HUES64 (cell line): ENCODE data around the gene CTR9. TPM values are rescaled to one million over a fixed set of nuclear protein-coding genes. Genes with fewer than 3 reads are reported as not detected.

Experiments
- H3K27ac ChIP-seq: 2 replicates; pipeline ENCODE4 v1.7.0; 2013; ENCODE audit warnings: low read depth, low read length, inconsistent platforms
- H3K27me3 ChIP-seq: 2 replicates; pipeline ENCODE4 v1.6.1; 2013; ENCODE audit warnings: mild to moderate bottlenecking, low read length; ENCODE audit not compliant: insufficient read depth
- H3K36me3 ChIP-seq: 2 replicates; pipeline ENCODE4 v1.6.1; 2013; ENCODE audit warnings: mild to moderate bottlenecking, low read length; ENCODE audit not compliant: insufficient read depth
- H3K4me1 ChIP-seq: 2 replicates; pipeline ENCODE4 v1.6.1; 2013; ENCODE audit warnings: mild to moderate bottlenecking, low read length, moderate library complexity; ENCODE audit not compliant: insufficient read depth
- H3K4me3 ChIP-seq: 2 replicates; pipeline ENCODE4 v1.5.1; 2013; ENCODE audit warnings: mild to moderate bottlenecking, low read length, moderate library complexity
- H3K9ac ChIP-seq: 2 replicates; pipeline ENCODE4 v1.6.1; 2013; ENCODE audit warnings: mild to moderate bottlenecking, low read depth, low read length
- H3K9me3 ChIP-seq: 2 replicates; pipeline ENCODE4 v1.6.1; 2013; ENCODE audit warnings: low read depth, low read length; ENCODE audit not compliant: insufficient read depth
- WGBS: fragments of 150-250, 120-280 bp; methylation state at CpG from one replicate; pipeline ENCODE4 v1.1.7; 2013; ENCODE audit warnings: missing lambda C conversion rate; 5-methylcytosine and 5-hydroxymethylcytosine counted together
- polyA plus RNA-seq, 2 experiments: library from polyadenylated mRNA; stranded (reverse); fragments of 50-300 nt; gene quantifications; one replicate each; pipeline ENCODE4 v1.2.3, GENCODE V29; 2013

The CTR9 gene
- 35.5 TPM for polyA plus RNA-seq (2013, experiment 1 of 2)
- polyA plus RNA-seq (2013, experiment 2 of 2), result 33.5 TPM

- peak within 1 kb of the TSS; percentile 88 for H3K4me3 ChIP-seq
- peaks cover 7% of the 10 kb centered on the region; the same call in 1 of the 2 replicates for H3K4me1 ChIP-seq
- peak within 1 kb of the TSS; percentile 99 for H3K27ac ChIP-seq
- peak within 1 kb of the TSS; percentile 66 for H3K9ac ChIP-seq
- H3K36me3 ChIP-seq, result peaks cover 35% of the 10 kb centered on the region
- WGBS, result under 1% methylated on average over 67 of the region's 67 CpGs
- no peaks in the 10 kb centered on the region for H3K9me3 ChIP-seq
- no peaks in the 10 kb centered on the region for H3K27me3 ChIP-seq
Measured at GRCh38 chr11:10750838-10751580, at the start of gene CTR9. CTR9 (plus strand) TSS chr11:10751246; CDS start chr11:10751413, 167 bp downstream.

DNA sequence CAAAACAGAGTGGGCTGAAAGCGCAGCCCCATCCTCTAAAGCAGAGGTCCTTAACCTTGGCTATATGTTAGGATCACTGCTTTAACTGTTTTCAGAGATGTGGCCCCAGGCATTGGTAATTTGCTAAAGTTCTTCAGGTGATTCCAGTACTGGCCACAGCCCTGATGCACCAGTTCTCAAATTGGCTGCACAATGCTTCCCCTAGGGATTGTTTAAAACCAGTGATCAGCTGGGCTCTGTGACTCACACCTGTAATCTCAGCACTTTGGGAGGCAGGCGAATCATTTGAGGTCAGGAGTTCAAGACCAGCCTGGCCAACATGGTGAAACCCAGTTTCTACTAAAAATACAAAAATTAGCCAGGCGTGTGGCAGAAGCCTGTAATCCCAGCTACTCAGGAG is 49.1 kb upstream of the CTR9 start:
- no peaks in the 10 kb centered on the region for H3K36me3 ChIP-seq
- no peak overlapping the region for H3K27ac ChIP-seq
- no peaks in the 10 kb centered on the region for H3K4me1 ChIP-seq
- no peaks in the 10 kb centered on the region for H3K27me3 ChIP-seq
- 91% methylated on average over 3 of the region's 3 CpGs for WGBS
- H3K9ac ChIP-seq, result no peak overlapping the region
- no peak overlapping the region for H3K4me3 ChIP-seq
- H3K9me3 ChIP-seq, result peaks cover 2% of the 10 kb centered on the region; the same call in 1 of the 2 replicates

- Histone ChIP-seq H3K36me3 (no peaks in the 10 kb centered on the region), H3K4me3 (no peak overlapping the region)
- WGBS, result 85% methylated on average over 3 of the region's 3 CpGs
Measured at GRCh38 chr11:10708131-10708530, 42.9 kb upstream of the CTR9 start.

GRCh38 chr11:10709299-10710086 is 41.6 kb upstream of the CTR9 start:
- Histone ChIP-seq H3K4me1 (no peaks in the 10 kb centered on the region), H3K27me3 (no peaks in the 10 kb centered on the region), H3K9me3 (no peaks in the 10 kb centered on the region), H3K9ac (no peak overlapping the region), H3K27ac (no peak overlapping the region), H3K4me3 (no peak overlapping the region), H3K36me3 (no peaks in the 10 kb centered on the region)
- WGBS, result 76% methylated on average over 5 of the region's 5 CpGs

More at GRCh38 chr11:10708131-10708530, 42.9 kb upstream of the CTR9 start:
- no peak overlapping the region for H3K27ac ChIP-seq
- no peaks in the 10 kb centered on the region for H3K9me3 ChIP-seq
- H3K27me3 ChIP-seq, result no peaks in the 10 kb centered on the region
- H3K9ac ChIP-seq, result no peak overlapping the region
- H3K4me1 ChIP-seq, result no peaks in the 10 kb centered on the region

- H3K4me1 ChIP-seq, result no peaks in the 10 kb centered on the region
- 68% methylated on average over 4 of the region's 4 CpGs for WGBS
- no peak overlapping the region for H3K9ac ChIP-seq
- no peak overlapping the region for H3K4me3 ChIP-seq
- H3K27ac ChIP-seq, result no peak overlapping the region
- H3K27me3 ChIP-seq, result no peaks in the 10 kb centered on the region
- no peaks in the 10 kb centered on the region for H3K36me3 ChIP-seq
- H3K9me3 ChIP-seq, result no peaks in the 10 kb centered on the region
Measured at GRCh38 chr11:10715571-10715970, 35.5 kb upstream of the CTR9 start.

DNA sequence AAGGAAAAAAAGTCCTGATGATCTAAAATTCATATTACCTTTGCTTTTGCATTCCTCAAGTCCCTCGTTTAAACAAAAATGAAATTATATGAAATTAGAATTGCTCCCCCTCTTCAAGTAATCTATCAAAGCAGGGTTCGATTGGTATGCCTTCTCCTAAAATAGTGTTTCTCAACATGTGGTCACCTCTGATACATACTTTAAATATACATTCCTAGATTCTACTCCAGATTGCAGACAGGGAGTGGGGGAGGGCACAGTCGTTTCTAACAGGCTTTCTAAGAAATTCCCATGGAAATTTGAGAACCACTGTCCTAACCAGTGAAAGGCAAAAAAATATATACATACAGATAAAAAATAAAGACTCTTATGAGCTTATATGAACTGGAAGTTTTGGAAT is 34.9 kb upstream of the CTR9 start:
- H3K27ac ChIP-seq, result no peak overlapping the region
- H3K36me3 ChIP-seq, result no peaks in the 10 kb centered on the region
- 92% methylated on average over 2 of the region's 3 CpGs for WGBS

DNA sequence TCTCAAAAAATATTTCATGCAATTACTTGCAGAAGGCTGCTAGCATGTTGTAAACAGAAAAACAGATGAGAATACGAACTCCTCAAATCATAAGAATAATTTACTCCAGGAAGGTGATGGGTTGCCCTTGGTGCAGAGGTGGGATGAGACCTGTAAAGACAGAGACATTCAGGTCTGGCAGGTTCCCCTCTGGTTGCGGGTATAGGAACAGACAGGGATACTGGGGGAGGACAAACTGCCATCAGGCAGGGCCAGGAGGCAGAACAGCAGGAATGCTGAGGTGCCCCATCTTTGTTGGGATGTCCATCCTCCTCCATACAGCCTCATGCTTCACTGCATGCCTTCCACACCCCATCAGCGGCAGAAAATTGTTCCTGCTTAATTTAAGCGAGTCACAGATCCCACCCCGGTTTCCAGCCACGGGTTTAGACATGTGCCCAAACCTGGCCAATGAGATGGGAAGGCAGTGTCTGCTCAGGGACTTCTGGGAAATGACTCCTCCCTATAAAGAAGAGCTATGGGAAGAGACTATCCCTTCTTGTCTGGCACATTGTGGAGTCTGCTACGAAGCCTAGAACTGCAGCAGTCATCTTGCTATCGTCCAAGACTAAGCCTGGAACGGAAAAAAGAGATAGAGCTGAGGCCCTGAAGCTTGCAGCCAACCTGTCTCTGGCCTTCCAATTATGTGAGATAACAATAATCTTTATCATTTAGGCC is 34.3 kb upstream of the CTR9 start:
- Histone ChIP-seq H3K27me3 (no peaks in the 10 kb centered on the region), H3K9me3 (no peaks in the 10 kb centered on the region), H3K9ac (no peak overlapping the region), H3K36me3 (no peaks in the 10 kb centered on the region), H3K4me3 (no peak overlapping the region), H3K27ac (no peak overlapping the region), H3K4me1 (no peaks in the 10 kb centered on the region)
- 95% methylated on average over 8 of the region's 9 CpGs for WGBS

More for the DNA sequence above, 34.9 kb upstream of the CTR9 start:
- Histone ChIP-seq H3K9me3 (no peaks in the 10 kb centered on the region), H3K4me3 (no peak overlapping the region), H3K27me3 (no peaks in the 10 kb centered on the region), H3K4me1 (no peaks in the 10 kb centered on the region), H3K9ac (no peak overlapping the region)

DNA sequence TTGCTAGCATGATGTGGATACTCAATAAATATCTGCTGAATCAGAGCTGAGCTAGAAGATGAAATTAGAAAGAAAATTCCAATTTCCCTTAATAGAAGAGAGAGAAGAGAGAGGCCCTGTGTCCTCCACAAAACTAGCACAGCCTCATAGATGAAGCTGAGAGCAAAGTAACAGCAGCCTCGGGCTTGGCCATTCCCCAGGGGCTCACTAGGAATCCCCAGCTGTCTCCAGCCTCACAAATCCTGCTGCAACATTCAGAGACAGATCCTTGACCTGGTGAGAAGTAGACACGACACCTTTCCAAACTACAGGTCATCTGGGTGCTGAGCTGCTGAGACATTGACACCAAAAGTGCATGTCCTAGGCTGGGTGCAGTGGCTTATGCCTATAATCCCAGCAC is 31.4 kb upstream of the CTR9 start:
- no peaks in the 10 kb centered on the region for H3K9me3 ChIP-seq
- WGBS, result 93% methylated on average over 2 of the region's 2 CpGs
- no peak overlapping the region for H3K9ac ChIP-seq
- H3K27ac ChIP-seq, result no peak overlapping the region
- H3K27me3 ChIP-seq, result no peaks in the 10 kb centered on the region
- H3K4me1 ChIP-seq, result no peaks in the 10 kb centered on the region
- no peaks in the 10 kb centered on the region for H3K36me3 ChIP-seq
- H3K4me3 ChIP-seq, result no peak overlapping the region

DNA sequence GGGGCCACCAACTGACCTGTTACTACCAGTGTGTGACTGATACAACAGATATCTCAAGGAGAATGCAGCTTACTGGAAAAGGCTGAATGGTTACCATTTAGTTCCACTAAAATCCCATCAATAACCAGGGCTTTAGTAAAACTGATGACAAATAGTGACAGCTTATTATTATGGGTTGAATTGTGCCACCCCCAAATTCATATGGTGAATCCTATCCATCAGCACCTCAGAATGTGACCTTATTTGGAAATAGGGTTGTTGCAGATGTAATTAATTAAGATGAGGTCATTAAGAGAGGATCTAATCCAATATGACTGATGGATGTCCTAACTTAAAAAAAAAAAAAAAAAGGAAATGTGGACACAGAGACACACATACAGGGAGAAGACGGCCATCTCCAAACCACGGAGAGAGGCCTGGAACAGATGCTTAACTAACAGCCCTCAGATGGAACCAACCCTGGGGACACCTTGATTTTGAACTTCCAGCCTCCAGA is 30.1 kb upstream of the CTR9 start:
- Histone ChIP-seq H3K27ac (no peak overlapping the region), H3K4me1 (no peaks in the 10 kb centered on the region)
- WGBS, result 100% methylated on average over 2 of the region's 2 CpGs

GRCh38 chr11:10722307-10722706 is 28.7 kb upstream of the CTR9 start:
- H3K9me3 ChIP-seq, result no peaks in the 10 kb centered on the region
- H3K9ac ChIP-seq, result no peak overlapping the region
- WGBS, result 90% methylated on average over 4 of the region's 4 CpGs
- no peak overlapping the region for H3K27ac ChIP-seq
- no peak overlapping the region for H3K4me3 ChIP-seq
- no peaks in the 10 kb centered on the region for H3K36me3 ChIP-seq
- H3K4me1 ChIP-seq, result no peaks in the 10 kb centered on the region
- H3K27me3 ChIP-seq, result no peaks in the 10 kb centered on the region

More for the DNA sequence above, 30.1 kb upstream of the CTR9 start:
- Histone ChIP-seq H3K9ac (no peak overlapping the region), H3K27me3 (no peaks in the 10 kb centered on the region), H3K4me3 (no peak overlapping the region), H3K36me3 (no peaks in the 10 kb centered on the region), H3K9me3 (no peaks in the 10 kb centered on the region)
